ENCODE results near the gene ZBTB16. TPM values are rescaled to one million over a fixed set of nuclear protein-coding genes. Genes with fewer than 3 reads are reported as not detected.

The ZBTB16 gene
- total RNA-seq, 1 donor from 2014 or later = 64.5 TPM

GRCh38 chr11:114163229-114163631 is 103.7 kb downstream of the ZBTB16 start:
- Histone ChIP-seq H3K36me3 (peaks cover 2% of the 10 kb centered on the region), H3K4me1 (peaks cover 96% of the 10 kb centered on the region), H3K9me3 (replicated peaks) (no peaks in the 10 kb centered on the region), H3K27ac (replicated peaks) (peak overlapping the region; percentile 100), H3K4me3 (peak overlapping the region; percentile 47), H3K27me3 (ENCODE audit: low read depth) (no peaks in the 10 kb centered on the region)
- TF ChIP-seq, protein P1, sequence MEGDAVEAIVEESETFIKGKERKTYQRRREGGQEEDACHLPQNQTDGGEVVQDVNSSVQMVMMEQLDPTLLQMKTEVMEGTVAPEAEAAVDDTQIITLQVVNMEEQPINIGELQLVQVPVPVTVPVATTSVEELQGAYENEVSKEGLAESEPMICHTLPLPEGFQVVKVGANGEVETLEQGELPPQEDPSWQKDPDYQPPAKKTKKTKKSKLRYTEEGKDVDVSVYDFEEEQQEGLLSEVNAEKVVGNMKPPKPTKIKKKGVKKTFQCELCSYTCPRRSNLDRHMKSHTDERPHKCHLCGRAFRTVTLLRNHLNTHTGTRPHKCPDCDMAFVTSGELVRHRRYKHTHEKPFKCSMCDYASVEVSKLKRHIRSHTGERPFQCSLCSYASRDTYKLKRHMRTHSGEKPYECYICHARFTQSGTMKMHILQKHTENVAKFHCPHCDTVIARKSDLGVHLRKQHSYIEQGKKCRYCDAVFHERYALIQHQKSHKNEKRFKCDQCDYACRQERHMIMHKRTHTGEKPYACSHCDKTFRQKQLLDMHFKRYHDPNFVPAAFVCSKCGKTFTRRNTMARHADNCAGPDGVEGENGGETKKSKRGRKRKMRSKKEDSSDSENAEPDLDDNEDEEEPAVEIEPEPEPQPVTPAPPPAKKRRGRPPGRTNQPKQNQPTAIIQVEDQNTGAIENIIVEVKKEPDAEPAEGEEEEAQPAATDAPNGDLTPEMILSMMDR (IDR thresholded peaks at IDR 0.05; ENCODE audit: borderline replicate concordance) = no peak
- no peak for DNase-seq
- intact Hi-C loops (cut with micrococcal nuclease) = no loop called here

GRCh38 chr11:114163830-114164401 is 104.4 kb downstream of the ZBTB16 start:
- TF ChIP-seq, protein P1 (IDR thresholded peaks at IDR 0.05; ENCODE audit: borderline replicate concordance) = no peak
- Histone ChIP-seq H3K9me3 (replicated peaks) (no peaks in the 10 kb centered on the region), H3K4me1 (peaks cover 96% of the 10 kb centered on the region), H3K27me3 (ENCODE audit: low read depth) (no peaks in the 10 kb centered on the region), H3K27ac (replicated peaks) (peak overlapping the region; percentile 100), H3K4me3 (peak overlapping the region; percentile 47), H3K36me3 (no peaks in the 10 kb centered on the region)
- DNase-seq = peak; percentile 48
- intact Hi-C loops (cut with micrococcal nuclease) = no loop called here

DNA sequence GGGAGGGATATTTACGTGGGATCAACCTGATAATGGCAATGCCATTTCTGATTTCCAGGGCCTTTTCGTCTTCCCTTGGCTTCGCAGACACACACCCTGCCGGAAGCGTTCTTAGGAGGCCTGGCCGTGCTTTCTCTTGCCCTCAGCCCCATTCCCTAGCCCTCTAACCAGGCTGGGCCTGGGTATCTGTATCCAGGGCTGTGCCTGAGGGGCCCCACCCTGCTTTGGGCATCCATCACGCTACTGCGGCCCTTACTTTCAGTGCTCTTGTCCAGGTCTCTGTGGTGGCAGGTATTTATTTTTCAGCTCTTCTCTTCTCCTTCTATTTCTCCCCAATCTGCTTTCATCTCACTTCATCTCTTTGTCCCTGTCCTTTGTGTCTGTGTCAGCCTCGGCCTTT is 105.0 kb downstream of the ZBTB16 start:
- TF ChIP-seq, protein P1 (IDR thresholded peaks at IDR 0.05; ENCODE audit: borderline replicate concordance) = no peak

DNA sequence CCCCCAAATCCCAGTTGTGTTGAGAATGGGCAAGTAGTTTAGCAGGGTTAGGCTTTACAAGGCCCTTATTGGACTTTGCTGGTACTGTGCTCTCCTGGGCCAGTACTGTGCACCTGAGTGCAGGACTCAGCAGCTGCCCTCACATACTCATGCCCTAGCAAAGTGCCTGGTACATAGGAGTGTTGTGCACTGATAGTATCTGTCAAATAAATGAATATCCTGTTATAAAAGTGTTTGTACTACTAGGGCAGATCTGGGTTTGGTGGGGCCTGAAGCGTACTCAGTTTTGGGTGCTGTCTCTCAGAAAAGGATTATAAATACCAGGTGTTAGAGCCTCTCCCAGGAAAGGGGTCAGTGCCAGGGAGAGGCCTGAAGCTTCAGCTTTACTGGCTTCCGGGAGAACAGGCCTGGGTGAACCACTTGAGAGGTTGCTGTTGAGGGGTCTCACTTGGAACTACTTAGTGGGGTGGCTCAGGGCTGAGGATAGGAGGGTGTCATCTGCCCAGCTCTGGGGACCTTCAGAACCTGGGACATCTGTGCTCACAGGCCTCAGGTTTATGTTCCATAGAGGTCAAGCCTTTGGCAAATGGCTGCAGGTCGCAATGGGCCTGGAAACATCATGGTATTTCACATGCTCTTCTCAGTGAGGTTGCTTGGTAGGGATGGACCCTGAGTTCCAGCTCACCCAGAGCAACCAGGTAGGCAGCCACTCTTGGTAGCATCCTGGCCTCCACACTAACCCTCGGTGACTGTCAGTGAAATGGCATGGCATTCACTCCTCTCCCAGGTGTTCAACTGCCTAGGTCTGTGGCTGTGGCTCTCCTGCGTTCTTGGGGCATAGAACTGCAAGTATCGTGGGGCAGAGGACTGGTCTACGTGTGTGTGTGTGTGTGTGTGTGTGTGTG is 106.1 kb downstream of the ZBTB16 start:
- H3K4me1 ChIP-seq = peaks cover 98% of the 10 kb centered on the region

More for the DNA sequence above, 105.0 kb downstream of the ZBTB16 start:
- intact Hi-C loops (cut with micrococcal nuclease) = no loop called here
- no peaks in the 10 kb centered on the region for H3K36me3 ChIP-seq
- H3K27me3 ChIP-seq (ENCODE audit: low read depth) = no peaks in the 10 kb centered on the region
- no peaks in the 10 kb centered on the region for H3K9me3 ChIP-seq (replicated peaks)
- peaks cover 96% of the 10 kb centered on the region for H3K4me1 ChIP-seq
- peak overlapping the region; percentile 100 for H3K27ac ChIP-seq (replicated peaks)
- DNase-seq = no peak
- peak overlapping the region; percentile 47 for H3K4me3 ChIP-seq

GRCh38 chr11:114166362-114166761 is 106.9 kb downstream of the ZBTB16 start:
- peaks cover 98% of the 10 kb centered on the region for H3K4me1 ChIP-seq
- H3K4me3 ChIP-seq = peak overlapping the region; percentile 44
- peak overlapping the region; percentile 100 for H3K27ac ChIP-seq (replicated peaks)
- H3K9me3 ChIP-seq (replicated peaks) = no peaks in the 10 kb centered on the region
- DNase-seq = no peak
- TF ChIP-seq, protein P1 (IDR thresholded peaks at IDR 0.05; ENCODE audit: borderline replicate concordance) = no peak
- H3K27me3 ChIP-seq (ENCODE audit: low read depth) = no peaks in the 10 kb centered on the region
- intact Hi-C loops (cut with micrococcal nuclease) = no loop called here
- H3K36me3 ChIP-seq = no peaks in the 10 kb centered on the region

More for the DNA sequence above, 106.1 kb downstream of the ZBTB16 start:
- DNase-seq = no peak
- intact Hi-C loops (cut with micrococcal nuclease) = no loop called here
- Histone ChIP-seq H3K27me3 (ENCODE audit: low read depth) (no peaks in the 10 kb centered on the region), H3K9me3 (replicated peaks) (no peaks in the 10 kb centered on the region), H3K27ac (replicated peaks) (peak overlapping the region; percentile 100), H3K36me3 (no peaks in the 10 kb centered on the region), H3K4me3 (no peak overlapping the region)
- TF ChIP-seq, protein P1 (IDR thresholded peaks at IDR 0.05; ENCODE audit: borderline replicate concordance) = no peak
